Loucy (cell line): ENCODE results near the gene SPATA33.

Source experiments
- EZH2phosphoT487 ChIP-seq: fragments of 200-600 bp; IDR thresholded peaks from 2 replicates; pipeline ENCODE4 v1.6.1; 2018; ENCODE audit warnings: antibody characterized with exemption, mild to moderate bottlenecking, moderate library complexity, borderline replicate concordance
- TF ChIP-seq, protein P1 (sequence below): fragments of 200-600 bp; sonication (generic); conservative IDR thresholded peaks from 2 replicates; pipeline ENCODE4 v1.5.1; 2014; ENCODE audit warnings: mild to moderate bottlenecking, antibody characterized with exemption, low read length

DNA sequence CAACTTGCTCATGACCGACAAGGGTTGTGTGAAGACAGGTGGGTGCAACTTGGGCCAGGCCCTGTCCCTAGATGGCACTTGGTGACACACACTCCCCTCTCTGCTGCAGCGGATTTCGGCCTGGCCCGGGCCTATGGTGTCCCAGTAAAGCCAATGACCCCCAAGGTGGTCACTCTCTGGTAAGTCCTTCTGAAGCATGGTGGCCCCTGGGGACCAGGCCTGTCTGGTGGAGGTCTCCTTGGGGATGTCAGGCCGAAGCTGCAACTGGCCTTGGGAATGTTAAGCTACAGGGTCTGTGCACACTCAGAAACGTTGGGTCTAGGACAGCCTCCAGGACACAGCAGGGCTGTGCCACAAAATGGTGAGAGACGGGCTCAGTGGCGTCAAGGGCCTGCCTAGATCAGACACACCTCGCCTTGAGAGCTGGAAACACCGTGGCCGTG, 35.7 kb downstream of the SPATA33 start:
- TF ChIP-seq, protein P1, sequence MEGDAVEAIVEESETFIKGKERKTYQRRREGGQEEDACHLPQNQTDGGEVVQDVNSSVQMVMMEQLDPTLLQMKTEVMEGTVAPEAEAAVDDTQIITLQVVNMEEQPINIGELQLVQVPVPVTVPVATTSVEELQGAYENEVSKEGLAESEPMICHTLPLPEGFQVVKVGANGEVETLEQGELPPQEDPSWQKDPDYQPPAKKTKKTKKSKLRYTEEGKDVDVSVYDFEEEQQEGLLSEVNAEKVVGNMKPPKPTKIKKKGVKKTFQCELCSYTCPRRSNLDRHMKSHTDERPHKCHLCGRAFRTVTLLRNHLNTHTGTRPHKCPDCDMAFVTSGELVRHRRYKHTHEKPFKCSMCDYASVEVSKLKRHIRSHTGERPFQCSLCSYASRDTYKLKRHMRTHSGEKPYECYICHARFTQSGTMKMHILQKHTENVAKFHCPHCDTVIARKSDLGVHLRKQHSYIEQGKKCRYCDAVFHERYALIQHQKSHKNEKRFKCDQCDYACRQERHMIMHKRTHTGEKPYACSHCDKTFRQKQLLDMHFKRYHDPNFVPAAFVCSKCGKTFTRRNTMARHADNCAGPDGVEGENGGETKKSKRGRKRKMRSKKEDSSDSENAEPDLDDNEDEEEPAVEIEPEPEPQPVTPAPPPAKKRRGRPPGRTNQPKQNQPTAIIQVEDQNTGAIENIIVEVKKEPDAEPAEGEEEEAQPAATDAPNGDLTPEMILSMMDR, result no peak
- TF ChIP-seq EZH2phosphoT487, result no peak
